Measurements from ENCODE around the gene TEX19.

- TF ChIP-seq, protein P1, sequence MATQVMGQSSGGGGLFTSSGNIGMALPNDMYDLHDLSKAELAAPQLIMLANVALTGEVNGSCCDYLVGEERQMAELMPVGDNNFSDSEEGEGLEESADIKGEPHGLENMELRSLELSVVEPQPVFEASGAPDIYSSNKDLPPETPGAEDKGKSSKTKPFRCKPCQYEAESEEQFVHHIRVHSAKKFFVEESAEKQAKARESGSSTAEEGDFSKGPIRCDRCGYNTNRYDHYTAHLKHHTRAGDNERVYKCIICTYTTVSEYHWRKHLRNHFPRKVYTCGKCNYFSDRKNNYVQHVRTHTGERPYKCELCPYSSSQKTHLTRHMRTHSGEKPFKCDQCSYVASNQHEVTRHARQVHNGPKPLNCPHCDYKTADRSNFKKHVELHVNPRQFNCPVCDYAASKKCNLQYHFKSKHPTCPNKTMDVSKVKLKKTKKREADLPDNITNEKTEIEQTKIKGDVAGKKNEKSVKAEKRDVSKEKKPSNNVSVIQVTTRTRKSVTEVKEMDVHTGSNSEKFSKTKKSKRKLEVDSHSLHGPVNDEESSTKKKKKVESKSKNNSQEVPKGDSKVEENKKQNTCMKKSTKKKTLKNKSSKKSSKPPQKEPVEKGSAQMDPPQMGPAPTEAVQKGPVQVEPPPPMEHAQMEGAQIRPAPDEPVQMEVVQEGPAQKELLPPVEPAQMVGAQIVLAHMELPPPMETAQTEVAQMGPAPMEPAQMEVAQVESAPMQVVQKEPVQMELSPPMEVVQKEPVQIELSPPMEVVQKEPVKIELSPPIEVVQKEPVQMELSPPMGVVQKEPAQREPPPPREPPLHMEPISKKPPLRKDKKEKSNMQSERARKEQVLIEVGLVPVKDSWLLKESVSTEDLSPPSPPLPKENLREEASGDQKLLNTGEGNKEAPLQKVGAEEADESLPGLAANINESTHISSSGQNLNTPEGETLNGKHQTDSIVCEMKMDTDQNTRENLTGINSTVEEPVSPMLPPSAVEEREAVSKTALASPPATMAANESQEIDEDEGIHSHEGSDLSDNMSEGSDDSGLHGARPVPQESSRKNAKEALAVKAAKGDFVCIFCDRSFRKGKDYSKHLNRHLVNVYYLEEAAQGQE (IDR thresholded peaks at IDR 0.05; ENCODE audit: low read depth) = no peak
- TF ChIP-seq TCF12 (IDR thresholded peaks at IDR 0.05; ENCODE audit: low read depth) (no peak), YY1 (IDR thresholded peaks at IDR 0.05; ENCODE audit: low read depth) (no peak), RAD21 (IDR thresholded peaks at IDR 0.05; ENCODE audit: low read depth) (no peak), MAX (IDR thresholded peaks at IDR 0.05) (no peak), CEBPB (IDR thresholded peaks at IDR 0.05) (no peak), TEAD4 (IDR thresholded peaks at IDR 0.05) (no peak), NFIC (IDR thresholded peaks at IDR 0.05) (no peak), EP300 (IDR thresholded peaks at IDR 0.05; ENCODE audit: borderline replicate concordance) (no peak)
These were observed 37.0 kb upstream of the TEX19 start for GRCh38 chr17:82321947-82322466.

All from Ishikawa (cell line).